Upper lobe of left lung (tissue), 6 donors: ENCODE measurements around the gene RNF187. TPM values are rescaled to one million over a fixed set of nuclear protein-coding genes. Genes with fewer than 3 reads are reported as not detected.

Source experiments
- ATAC-seq, 2 donors: fragments of 200-7000 bp; cut with Tn5 transposase; one replicate each; pipeline ENCODE4 v1.9.1; 2022; ENCODE audit warnings: mild to moderate bottlenecking in 2 of 2, moderate library complexity in 2 of 2; ENCODE audit not compliant: low FRiP score in 2 of 2
- DNase-seq, 2 donors: peaks; one replicate each; pipeline ENCODE4 v3.0.0-alpha.2; 2019 to 2020
- H3K27ac ChIP-seq, 4 donors: fragments of 200-600 bp; sonication (generic); one replicate each; pipeline ENCODE4 v1.5.1; 2016 to 2019
- H3K27me3 ChIP-seq, 4 donors: fragments of 200-600 bp; sonication (generic); one replicate each; pipeline ENCODE4 v1.5.1; 2017 to 2019
- H3K36me3 ChIP-seq, 4 donors: fragments of 200-600 bp; sonication (generic); one replicate each; pipeline ENCODE4 v1.5.1; 2016 to 2019
- H3K4me1 ChIP-seq, 4 donors: fragments of 200-600 bp; sonication (generic); one replicate each; pipeline ENCODE4 v1.5.1; 2018 to 2019
- H3K4me3 ChIP-seq, 4 donors: fragments of 200-600 bp; sonication (generic); one replicate each; pipeline ENCODE4 v1.5.1; 2017 to 2019; ENCODE audit warnings: mild to moderate bottlenecking in 2 of 4, moderate library complexity in 1 of 4
- H3K9me3 ChIP-seq, 4 donors: fragments of 200-600 bp; sonication (generic); one replicate each; pipeline ENCODE4 v1.5.1; 2018 to 2019
- CTCF ChIP-seq, 6 experiments: fragments of 450-650 bp in 4 of 6; fragments of 200-600 bp in 2 of 6; sonication (generic) in 2 of 6; IDR thresholded peaks; one replicate each; pipeline ENCODE4 v1.5.1; 2016 to 2019; ENCODE audit warnings: antibody characterized with exemption in 6 of 6
- EP300 ChIP-seq, 4 donors: sonication (generic); formaldehyde crosslinking; IDR thresholded peaks; one replicate each; pipeline ENCODE4 v1.5.1; 2017; ENCODE audit warnings: antibody characterized with exemption in 4 of 4, control low read depth in 2 of 4
- POLR2A ChIP-seq, 4 donors: fragments of 450-650 bp; IDR thresholded peaks; one replicate each; pipeline ENCODE4 v1.5.1; 2016 to 2017; ENCODE audit warnings: antibody characterized with exemption in 4 of 4, mild to moderate bottlenecking in 2 of 4
- POLR2AphosphoS5 ChIP-seq, 2 donors: sonication (generic); formaldehyde crosslinking; IDR thresholded peaks; one replicate each; pipeline ENCODE4 v1.5.1; 2017; ENCODE audit warnings: antibody characterized with exemption in 2 of 2
- WGBS, 2 donors: methylation state at CpG; one replicate each; pipeline ENCODE4 v1.1.5; 2017 to 2018; 5-methylcytosine and 5-hydroxymethylcytosine counted together
- total RNA-seq, 6 donors: library from RNA; depleted of rRNA in 4 of 6; stranded (reverse); fragments of >200 nt in 4 of 6; gene quantifications; one replicate each; pipeline versions ENCODE4 v1.1.0 to v1.2.1, GENCODE V29; 2016 to 2021
- donor health status: DM: no; HTN: no; CAD: no; lungs with moderate emphysema.
- donor health status: DM: no; HTN: yes; CAD: no; lungs with severe emphysema.

RNF187 gene
- total RNA-seq, 6 donors from 2014 or later = 36.1 to 105 (median 71.2) TPM

DNA sequence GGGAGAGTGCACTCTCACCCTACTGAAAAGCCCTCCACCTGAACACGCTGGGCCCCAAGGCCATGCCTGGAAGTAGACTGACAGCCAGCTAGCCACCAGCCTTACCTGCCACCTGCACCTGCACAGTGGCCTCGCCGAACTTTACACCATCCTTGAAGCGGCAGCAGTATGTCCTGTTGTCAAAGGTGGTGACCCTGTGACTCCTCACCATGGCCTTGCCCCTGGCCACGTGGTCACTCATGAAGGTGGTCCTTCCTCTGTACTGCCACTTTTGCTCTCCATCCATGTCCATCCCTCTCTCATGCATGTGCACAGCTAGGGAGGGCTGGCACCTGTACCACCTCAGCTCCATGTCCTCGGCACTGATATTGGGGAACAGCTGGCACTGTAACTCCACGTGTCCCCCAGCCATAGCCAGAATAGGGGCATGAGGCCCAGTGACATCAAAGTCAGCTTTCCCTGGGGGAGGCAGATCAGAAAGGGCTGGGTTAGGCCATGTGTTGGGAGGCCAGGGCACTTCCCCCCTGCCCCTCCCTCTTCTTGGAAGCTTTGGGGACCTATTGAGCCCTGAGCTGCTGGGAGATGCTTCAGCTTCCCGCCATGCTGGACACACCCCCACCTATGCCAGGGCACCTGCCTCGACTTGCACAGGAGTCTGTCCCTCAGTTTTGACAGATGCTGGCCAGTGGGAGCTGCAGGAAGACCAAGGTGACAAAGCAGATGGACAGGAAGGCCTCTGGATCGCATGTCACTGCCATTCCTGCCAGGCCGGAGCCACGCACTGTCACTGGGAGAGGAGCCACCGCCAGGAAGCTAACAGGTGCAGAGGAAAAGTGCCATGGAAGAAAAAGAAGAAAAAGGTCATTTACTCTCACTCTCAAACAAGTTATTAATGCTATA is 24.6 kb downstream of the RNF187 start:
- peak in 1 of 2 donors; percentile 17 for ATAC-seq
- 82 to 84% methylated on average over 13 of the region's 13 CpGs for WGBS, 2 donors
- Histone ChIP-seq H3K4me1 (no peaks in the 10 kb centered on the region), H3K4me3 (no peak overlapping the region), H3K27ac (no peak overlapping the region), H3K36me3 (no peaks in the 10 kb centered on the region), H3K9me3 (no peaks in the 10 kb centered on the region), H3K27me3 (no peaks in the 10 kb centered on the region)
- no peak for DNase-seq
- no peak for TF ChIP-seq POLR2A (IDR thresholded peaks at IDR 0.05)
- TF ChIP-seq EP300 (IDR thresholded peaks at IDR 0.05) = no peak
- TF ChIP-seq CTCF (IDR thresholded peaks at IDR 0.05) = no peak
- TF ChIP-seq POLR2AphosphoS5 (IDR thresholded peaks at IDR 0.05) = no peak

DNA sequence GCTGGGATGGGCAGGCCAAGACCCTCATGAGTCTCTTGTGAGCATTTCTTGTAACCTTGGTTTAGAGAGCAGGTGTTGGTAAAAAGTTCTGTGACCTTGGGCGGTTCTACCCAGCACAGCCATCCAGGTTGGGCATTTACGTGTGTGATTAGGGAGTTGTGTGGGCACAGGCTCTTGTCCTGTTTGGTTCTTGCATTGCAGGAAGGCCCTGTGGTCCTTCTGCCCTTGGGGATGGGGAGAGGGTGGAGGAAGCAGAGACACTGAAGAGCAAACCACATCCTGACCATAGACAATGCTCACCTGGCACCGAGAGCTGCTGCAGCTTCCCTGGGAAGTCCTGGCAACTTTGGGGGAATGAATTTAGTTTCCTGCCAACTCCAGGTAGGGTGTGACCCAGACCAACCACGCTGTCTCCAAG is 25.6 kb downstream of the RNF187 start:
- TF ChIP-seq EP300 (IDR thresholded peaks at IDR 0.05) (no peak), CTCF (IDR thresholded peaks at IDR 0.05) (no peak), POLR2A (IDR thresholded peaks at IDR 0.05) (no peak), POLR2AphosphoS5 (IDR thresholded peaks at IDR 0.05) (no peak)
- H3K36me3 ChIP-seq = no peaks in the 10 kb centered on the region
- no peak overlapping the region for H3K27ac ChIP-seq
- H3K9me3 ChIP-seq = no peaks in the 10 kb centered on the region
- ATAC-seq (no peak), DNase-seq (no peak)
- no peaks in the 10 kb centered on the region for H3K27me3 ChIP-seq
- whole genome bisulfite sequencing, 2 donors = 44 to 48% methylated on average over 3 to 4 of the region's 4 CpGs
- H3K4me3 ChIP-seq = no peak overlapping the region
- no peaks in the 10 kb centered on the region for H3K4me1 ChIP-seq

DNA sequence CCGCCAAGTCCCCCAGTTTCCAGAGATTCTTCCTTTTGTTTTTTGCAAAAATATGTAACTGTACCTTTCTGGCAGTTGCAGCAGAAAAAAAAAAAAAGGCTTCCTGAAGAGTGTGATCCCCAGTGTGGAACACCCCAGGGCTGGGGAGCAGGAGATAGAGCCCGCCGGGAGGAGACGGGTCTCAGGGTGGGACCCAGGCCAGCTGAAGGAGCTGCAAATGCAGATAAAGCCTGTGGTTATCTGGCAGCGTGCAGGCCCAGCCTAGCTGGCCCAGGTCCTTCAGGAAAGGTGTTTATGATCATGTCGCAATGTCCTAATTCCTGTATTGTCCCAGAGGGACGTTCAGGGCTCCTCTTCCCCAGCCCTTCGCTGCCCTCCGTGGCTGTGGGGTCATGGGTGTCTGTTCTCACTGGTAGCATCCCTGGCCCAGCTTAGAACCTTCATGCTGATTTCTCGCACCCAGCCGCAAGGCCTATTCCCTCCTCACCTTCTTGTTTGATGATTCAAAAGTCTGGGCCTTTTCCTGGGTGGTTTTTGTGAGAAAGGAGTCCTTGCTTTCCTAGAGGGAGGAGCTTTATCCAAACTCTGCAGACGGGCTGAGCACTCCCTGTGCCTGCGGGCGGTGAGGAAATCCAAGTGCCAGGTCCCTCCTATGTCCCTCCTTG is 26.2 kb downstream of the RNF187 start:
- 52 to 64% methylated on average over 13 to 14 of the region's 14 CpGs for WGBS, 2 donors
- ATAC-seq = no peak
- no peaks in the 10 kb centered on the region for H3K9me3 ChIP-seq
- no peak overlapping the region for H3K4me3 ChIP-seq
- H3K36me3 ChIP-seq = no peaks in the 10 kb centered on the region
- H3K27me3 ChIP-seq = no peaks in the 10 kb centered on the region
- no peak overlapping the region for H3K27ac ChIP-seq
- no peak for DNase-seq
- no peak for TF ChIP-seq CTCF (IDR thresholded peaks at IDR 0.05)
- TF ChIP-seq POLR2A (IDR thresholded peaks at IDR 0.05) = no peak
- TF ChIP-seq POLR2AphosphoS5 (IDR thresholded peaks at IDR 0.05) = no peak
- TF ChIP-seq EP300 (IDR thresholded peaks at IDR 0.05) = no peak
- no peaks in the 10 kb centered on the region for H3K4me1 ChIP-seq

- no peak overlapping the region for H3K4me3 ChIP-seq
- H3K27ac ChIP-seq = no peak overlapping the region
- TF ChIP-seq POLR2AphosphoS5 (IDR thresholded peaks at IDR 0.05) (no peak), EP300 (IDR thresholded peaks at IDR 0.05) (no peak), POLR2A (IDR thresholded peaks at IDR 0.05) (no peak), CTCF (IDR thresholded peaks at IDR 0.05) (no peak)
- 78 to 100% methylated on average over 1 to 7 of the region's 7 CpGs for WGBS, 2 donors
- no peak for ATAC-seq
- no peaks in the 10 kb centered on the region for H3K4me1 ChIP-seq
- no peaks in the 10 kb centered on the region for H3K27me3 ChIP-seq
- no peak for DNase-seq
- no peaks in the 10 kb centered on the region for H3K9me3 ChIP-seq
- no peaks in the 10 kb centered on the region for H3K36me3 ChIP-seq
Observed at GRCh38 chr1:228514421-228514820, 27.2 kb downstream of the RNF187 start.
